GM19238 (cell line): ENCODE measurements around the gene ENSA.
"Not testable (repeated sequence)": the region's sequence is repeated elsewhere in the genome, so short reads cannot be mapped to it uniquely, and the experiment has no call there.

Experiments
- DNase-seq: peaks from one replicate; pipeline ENCODE4 v3.0.0; 2011; ENCODE audit warnings: low spot score; ENCODE audit not compliant: insufficient read length

Gene ENSA

DNA sequence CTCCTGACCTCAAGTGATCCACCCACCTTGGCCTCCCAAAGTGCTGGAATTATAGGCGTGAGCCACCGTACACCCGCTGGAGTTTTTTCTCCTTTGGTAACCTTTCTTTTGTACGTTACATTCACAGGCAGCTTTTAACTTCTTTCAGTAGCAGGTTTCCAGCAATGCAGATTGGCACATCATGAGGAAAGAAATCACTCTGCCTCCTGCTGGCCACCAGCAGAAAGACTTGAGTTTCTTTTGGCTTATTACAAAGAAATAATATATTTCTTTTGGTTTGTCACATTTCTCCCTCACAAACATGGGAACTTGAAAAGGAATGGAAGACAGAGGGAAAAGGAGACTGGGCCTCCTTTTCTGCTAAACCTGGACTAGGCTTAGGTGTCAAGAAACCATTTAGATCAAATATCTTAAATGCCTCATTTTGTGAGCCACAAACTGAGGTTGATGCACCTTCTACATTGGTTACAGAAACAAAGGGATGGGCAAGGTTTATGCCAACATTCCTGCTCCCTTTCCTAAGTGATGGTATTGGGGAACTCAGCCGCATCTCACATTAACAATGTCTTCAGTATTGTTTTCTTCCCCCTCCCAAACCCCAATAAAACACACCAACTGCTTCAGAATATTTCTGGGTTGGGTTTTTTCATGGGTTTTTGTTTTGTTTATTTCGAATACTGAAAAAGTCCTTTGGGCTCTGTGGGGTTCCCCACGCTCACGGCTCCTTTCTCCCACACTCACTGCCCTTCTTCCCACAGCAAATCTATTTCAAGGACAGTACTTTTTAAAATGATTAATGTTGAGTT is 7.7 kb downstream of the ENSA start:
- peak; percentile 42 for DNase-seq

- DNase-seq: no peak
Observed at GRCh38 chr1:150620919-150621318, 8.5 kb downstream of the ENSA start.

DNA sequence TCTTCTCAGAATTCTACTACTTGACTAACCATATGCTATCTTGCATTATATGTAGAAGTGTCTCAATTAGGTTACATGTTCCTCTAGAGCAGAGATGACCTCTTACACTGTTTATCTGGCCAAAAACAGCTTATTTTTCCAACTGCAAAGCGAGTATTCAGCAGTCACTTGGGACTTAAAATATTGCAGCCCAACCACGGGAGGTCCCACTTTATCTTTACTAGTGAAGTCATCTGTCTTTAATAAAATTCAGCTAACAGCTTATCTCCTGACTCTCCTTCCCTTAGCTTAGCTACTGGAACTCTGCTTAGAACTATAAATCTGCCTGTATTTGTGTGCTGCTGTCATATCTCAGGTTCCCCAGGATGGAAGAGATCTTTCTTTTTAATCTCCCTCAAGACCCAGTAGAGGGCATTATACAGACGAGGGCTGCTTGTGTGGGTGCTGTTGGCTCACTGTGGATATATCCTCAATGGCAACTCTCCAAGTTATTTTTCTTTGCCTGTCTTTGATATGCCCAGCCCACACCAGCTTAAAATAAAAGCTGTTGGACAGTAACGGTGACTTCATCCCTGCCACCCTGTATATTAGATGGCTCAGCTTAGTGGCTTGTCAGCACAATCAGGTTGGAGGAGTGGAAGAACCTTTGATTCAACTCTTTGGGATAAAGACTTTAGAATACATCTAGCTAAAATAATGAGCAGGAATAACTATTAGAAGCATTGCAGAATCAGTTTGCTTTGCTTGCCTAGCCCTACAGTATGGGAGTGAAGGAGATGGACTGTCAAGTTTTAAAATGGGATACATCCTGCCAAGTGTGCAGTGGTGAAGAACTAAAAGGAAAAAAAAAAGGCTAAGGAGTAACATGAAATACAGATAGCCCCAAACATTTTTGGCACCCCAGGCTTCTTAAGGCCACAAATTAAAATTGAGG is 9.6 kb downstream of the ENSA start:
- DNase-seq: no peak

GRCh38 chr1:150615346-150616201 is 13.8 kb downstream of the ENSA start:
- no peak for DNase-seq

DNA sequence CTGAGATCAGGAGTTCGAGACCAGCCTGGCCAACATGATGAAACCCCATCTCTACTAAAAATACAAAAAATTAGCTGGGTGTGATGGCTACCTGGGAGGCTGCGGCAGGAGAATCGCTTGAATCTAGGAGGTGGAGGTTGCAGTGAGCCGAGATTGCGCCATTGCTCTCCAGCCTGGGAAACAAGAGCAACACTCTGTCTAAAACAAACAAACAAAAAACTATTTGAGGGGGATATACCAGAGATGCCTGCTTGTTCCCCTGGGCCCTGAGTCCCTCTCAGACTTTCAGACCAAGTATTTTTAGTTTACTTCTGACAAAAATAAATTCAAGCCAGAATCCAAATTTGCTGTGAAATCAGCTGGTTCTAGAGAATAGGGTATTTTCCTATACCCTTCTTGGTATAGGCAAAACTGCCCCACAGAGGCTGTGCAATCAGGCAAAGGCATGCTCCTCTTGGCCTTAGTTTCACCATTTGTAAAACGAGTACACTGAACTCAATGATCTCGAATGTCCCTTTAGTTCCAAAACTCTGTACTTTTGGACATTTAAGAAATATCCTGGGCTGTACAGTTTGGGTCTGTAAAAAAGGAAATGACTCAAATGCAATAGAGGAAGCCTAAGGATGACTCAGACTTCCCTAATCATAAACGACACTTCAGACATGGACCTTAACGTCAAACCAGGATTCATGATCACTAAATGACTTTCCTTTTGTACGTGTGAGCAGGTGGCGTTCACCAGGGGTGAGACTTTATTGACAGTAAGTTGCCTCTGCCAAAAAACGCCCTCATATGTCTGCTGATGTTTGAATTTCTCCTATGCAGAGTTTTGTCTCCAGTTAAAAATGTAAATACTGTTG is 16.1 kb downstream of the ENSA start:
- peak; percentile 19 for DNase-seq

DNA sequence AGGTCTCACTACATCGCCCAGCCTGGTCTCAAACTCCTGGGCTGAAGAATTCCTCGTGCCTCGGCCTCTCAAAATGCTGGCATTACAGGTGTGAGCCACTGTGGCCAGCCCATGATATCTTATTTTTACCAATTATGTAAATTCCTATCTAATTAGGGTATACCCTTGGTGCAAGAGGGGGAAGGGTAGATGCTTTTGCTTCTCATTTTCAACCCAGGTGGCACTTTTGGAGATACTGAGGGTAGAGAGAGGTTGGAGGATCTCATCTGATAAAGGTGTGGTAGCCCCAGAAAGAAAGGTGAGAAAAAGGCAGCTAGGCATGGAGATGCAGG is 17.4 kb downstream of the ENSA start:
- DNase-seq: no peak

DNA sequence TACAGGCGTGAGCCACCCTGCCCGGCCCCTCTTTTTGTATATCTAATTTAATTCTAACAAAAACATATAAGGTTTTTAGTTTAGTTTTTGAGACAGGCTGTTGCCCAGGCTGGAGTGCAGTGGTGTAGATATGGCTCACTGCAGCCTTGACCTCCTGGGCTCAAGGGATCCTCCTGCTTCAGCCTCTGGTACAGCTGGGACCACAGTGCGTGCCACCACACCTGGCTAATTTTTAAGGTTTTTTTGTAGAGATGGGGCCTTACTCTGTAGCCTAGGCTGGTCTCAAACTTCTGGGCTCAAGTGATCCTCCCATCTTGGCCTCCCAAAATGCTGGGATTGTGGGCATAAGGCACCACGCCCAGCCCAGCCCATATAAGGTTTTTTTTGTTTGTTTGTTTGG is 18.8 kb downstream of the ENSA start:
- DNase-seq: no peak

GRCh38 chr1:150609732-150610131 is 19.7 kb downstream of the ENSA start:
- DNase-seq: no peak

DNA sequence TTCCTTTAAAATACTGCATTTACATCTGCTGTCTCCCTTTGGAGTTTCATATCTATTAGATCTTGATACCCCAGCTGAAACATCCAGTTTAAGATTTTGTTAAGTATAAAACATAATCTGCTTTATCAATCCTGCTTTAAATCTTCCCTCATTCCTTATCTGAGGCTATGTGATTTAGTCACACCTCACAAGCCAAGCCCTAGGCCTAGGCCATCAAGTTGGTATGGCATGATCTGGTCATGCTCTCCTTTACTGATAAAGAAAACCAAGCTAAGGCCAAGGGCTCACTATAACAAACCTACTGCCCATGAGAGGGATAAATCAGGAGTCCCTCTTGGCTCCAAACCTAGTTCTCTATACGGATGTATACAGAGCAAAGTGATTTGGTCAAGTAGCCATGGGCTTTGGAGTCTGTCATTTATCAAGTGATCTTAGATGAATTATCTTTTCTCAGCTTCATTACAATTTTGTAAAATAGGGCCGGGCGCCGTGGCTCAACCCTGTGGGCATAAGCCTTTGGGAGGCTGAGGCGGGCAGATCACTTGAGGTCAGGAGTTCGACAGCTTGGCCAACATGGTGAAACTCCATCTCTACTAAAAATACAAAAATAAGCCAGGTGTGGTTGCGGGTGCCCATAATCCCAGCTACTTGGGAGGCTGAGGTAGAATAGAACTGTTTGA is 22.8 kb downstream of the ENSA start:
- no peak for DNase-seq

GRCh38 chr1:150605451-150605731 is 24.0 kb downstream of the ENSA start:
- DNase-seq: not testable (repeated sequence)

DNA sequence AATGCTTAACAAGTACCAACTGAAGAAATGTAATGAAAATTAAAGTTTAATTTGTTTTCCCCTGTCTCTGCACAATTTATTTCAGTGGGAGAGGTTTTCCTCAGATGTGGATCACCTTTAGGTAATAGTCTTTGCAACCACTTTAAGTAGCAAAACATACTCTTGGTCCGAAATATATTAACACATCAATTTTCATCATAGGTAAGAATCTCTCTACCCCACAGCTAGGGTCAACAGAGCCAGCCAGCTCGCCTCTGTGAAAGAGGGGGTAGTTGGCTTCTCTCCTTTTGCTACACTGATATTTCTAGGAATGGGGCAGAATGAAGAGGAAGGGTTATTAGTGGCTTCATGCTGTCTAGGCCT is 25.2 kb downstream of the ENSA start:
- DNase-seq: no peak

DNA sequence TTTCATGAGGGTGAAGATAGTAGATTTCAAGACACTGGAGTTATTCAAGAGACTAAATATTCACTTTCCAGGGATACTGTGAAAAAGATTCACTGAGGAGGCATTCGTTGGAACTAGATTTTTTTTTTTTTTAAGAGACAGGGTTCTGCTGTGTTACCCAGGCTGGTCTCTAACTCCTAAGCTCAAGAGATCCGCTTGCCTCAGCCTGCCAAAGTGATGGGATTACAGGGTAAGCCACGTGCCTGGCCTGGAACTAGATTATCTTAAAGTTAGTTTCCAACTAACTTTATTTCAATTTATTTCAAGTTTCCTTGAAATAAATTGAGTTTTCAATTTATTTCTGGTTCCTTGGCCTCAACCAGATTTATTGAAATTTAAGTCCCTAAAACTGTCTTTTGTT is 25.7 kb downstream of the ENSA start:
- DNase-seq: no peak

GRCh38 chr1:150602372-150602771 is 27.0 kb downstream of the ENSA start:
- not testable (repeated sequence) for DNase-seq

- DNase-seq: no peak
Observed at GRCh38 chr1:150601540-150601939, 27.9 kb downstream of the ENSA start.

- not testable (repeated sequence) for DNase-seq
Observed at GRCh38 chr1:150598346-150598745, 31.1 kb downstream of the ENSA start.

GRCh38 chr1:150596976-150597375 is 32.4 kb downstream of the ENSA start:
- DNase-seq: no peak

GRCh38 chr1:150596095-150596892 is 33.1 kb downstream of the ENSA start:
- DNase-seq: no peak

DNA sequence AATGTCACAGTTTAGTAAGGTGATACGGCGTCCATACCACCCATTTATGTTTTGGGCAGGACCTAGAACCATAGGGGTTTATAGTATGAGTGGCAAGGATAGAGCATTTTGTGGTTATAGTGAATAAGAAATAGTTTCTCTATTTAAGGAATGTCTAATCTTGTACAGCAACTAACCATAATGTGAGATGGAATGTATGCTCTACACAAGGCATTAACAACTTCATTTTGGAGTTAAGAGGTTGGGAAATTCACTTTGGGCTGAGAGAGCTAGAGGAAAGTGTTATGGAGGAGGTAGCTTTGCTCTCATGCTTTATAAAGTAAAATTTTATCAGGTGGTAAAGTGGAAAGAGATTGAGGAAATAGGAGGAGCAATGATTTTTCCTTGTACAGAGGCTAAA is 47.0 kb downstream of the ENSA start:
- no peak for DNase-seq

DNA sequence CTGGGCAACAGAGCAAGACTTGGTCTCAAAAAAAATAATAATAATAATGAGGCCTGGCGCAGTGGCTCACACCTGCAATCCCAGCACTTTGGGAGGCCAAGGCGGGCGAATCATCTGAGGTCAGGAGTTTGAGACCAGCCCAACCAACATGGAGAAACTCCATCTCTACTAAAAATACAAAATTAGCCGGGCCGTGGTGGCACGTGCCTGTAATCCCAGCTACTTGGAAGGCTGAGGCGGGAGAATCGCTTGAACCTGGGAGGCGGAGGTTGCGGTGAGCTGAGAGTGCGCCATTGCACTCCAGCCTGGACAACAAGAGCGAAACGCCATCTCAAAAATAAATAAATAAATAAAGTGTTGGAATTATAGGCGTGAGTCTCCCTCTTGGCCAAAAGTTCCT is 47.5 kb downstream of the ENSA start:
- not testable (repeated sequence) for DNase-seq

DNA sequence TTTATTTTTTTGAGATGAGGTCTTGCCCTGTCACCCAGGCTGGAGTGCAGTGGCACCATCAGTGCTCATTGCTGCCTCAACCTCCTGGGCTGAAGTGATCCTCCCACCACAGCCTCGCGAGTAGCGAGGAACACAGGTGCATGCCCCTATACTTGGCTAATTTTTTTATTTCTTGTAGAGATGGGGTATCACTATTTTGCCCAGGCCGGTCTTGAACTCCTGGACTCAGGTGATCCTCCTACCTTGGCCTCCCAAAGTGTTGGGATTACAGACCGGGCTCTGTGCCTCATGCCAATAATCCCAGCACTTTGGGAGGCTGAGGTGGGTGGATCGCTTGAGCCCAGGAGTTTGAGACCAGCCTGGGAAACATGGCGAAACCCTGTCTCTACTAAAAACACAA is 48.0 kb downstream of the ENSA start:
- not testable (repeated sequence) for DNase-seq
